OCI-LY3 (cell line): Measurements from ENCODE around the gene CX3CL1.
"Not testable (repeated sequence)": the region's sequence is repeated elsewhere in the genome, so short reads cannot be mapped to it uniquely, and the experiment has no call there.

ENCODE experiments used
- CTCF ChIP-seq: fragments of 200-600, 300-600 bp; sonication (generic); IDR thresholded peaks from 2 replicates; pipeline ENCODE4 v1.5.1; 2014; ENCODE audit warnings: antibody characterized with exemption, low read length, low read depth
- EZH2phosphoT487 ChIP-seq: fragments of 200-600 bp; shearing (Covaris generic); IDR thresholded peaks from 2 replicates; pipeline ENCODE4 v1.6.1; 2018; ENCODE audit warnings: antibody characterized with exemption, mixed run types, low read depth

GRCh38 chr16:57344094-57344493 lies 28.2 kb upstream of the CX3CL1 start:
- not testable (repeated sequence) for TF ChIP-seq CTCF, EZH2phosphoT487
